SIG-M5 treated with dmso at 0.1 percent for 504 hours (cell line): Measurements from ENCODE around the gene H2BW2.
"Not testable (repeated sequence)": the region's sequence is repeated elsewhere in the genome, so short reads cannot be mapped to it uniquely, and the experiment has no call there.

Experiments used
- DNase-seq: peaks from one replicate; lab custom pipeline; 2025; ENCODE audit not compliant: unreplicated experiment; lab: John Stamatoyannopoulos, UW

Gene H2BW2

DNA sequence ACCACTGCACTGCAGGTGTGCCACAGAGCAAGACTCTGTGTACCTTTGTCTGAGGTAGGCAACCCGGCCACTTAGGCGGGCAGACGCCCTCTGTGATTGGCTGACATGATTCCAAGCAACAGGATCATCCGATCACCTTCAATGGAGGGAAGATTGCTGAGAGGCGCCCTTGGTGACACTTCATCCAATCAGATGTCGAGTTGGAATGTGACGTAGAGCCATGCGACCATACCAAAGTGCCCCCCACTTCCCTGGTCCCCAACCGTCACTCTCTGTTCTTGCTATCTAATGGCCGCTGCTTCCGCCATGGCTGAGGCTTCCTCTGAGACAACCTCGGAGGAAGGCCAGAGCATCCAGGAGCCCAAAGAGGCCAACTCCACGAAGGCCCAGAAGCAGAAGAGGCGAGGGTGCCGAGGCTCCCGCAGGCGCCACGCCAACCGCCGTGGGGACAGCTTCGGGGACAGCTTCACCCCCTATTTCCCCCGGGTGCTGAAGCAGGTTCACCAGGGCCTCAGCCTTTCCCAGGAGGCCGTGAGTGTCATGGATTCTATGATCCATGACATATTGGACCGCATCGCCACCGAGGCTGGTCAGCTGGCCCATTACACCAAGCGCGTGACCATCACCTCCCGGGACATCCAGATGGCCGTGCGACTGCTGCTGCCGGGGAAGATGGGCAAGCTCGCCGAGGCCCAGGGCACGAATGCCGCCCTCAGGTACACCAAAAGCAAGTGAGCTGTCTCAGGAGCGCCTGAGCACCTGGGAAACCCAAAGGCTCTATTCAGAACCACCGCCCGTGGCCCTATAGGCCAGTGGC, at the start of gene H2BW2:
TSS of gene H2BW2 (plus strand) at position 268 of the 817 bp plus-strand sequence. CDS start at position 307, 39 bp downstream.
- no peak for DNase-seq

DNA sequence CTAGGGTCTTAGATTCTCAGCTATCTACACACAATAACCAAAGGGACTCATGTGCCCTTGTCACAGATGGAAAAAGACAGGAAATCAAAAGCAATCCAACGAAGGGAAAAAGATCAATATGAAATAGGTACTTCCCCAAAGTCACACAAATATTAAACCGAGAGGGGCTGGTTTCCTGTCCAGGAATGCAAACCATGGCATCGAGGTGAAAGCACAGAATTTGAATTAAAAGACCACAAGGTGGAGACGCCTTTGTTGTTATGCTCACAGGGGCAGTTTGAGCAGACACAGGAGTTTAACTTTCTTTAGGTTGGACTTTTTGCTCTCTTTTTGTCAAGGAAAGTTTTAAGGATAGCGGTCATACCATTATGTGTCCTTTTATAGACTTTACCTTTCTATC, 40.5 kb upstream of the H2BW2 start:
- no peak for DNase-seq

DNA sequence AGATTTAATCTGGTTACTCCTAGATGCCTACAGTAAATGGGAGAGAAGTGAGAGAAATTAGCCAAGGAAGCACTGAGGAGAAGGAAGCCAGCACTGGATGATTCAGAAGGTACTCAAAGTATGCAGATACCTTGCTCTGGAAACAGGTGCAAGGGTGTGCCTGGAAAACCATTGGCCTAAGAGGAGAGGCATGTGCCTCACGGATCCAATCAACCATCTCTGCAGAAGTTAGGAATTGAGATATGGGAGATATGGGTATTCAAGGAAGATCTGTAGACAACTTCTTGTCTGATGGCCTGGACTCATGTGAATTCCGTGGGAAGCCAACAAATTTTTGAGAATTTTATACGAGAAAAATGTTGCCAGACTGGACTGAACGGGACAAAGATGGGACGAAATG, 30.9 kb upstream of the H2BW2 start:
- no peak for DNase-seq

DNA sequence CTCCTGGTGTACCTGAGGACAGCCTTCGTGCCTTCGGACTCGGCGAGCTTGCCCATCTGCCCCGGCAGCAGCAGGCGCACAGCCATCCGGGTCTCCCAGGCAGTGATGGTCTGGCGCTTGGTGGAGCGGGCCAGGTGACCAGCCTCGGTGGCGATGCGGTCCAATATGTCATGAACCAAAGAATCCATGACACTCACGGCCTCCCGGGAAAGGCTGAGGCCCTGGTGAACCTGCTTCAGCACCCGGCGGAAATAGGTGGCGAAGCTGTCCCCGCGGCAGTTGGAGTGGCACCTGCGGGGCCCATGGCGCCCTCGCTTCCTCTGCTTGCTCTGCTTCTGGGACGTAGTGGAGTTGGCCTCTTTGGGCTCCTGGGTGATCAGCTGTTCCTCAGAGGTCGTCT, 26.6 kb upstream of the H2BW2 start:
- DNase-seq, result no peak

DNA sequence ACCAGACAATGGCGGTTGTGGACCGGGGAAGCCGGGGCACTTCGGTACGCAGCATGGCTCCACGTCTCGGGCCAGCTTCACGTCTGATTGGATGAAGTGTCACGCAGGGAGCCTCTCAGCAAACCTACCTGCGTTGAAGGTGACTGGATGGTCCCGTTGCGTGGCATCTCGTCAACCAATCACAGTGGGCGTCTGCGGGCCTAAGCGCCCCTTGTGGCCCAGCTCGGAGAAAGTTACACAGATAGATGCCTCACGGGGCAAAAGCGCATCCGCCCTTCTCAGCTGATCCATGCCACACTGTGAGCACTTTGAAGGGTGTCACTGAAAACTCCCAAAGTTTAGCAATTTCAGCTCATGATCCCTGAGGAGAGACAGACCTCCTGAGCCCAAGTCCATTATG, 26.1 kb upstream of the H2BW2 start, which contains the start of gene H2BW1:
TSS of gene H2BW1 (minus strand) at position 103 of the 400 bp plus-strand sequence. CDS start 132 bp downstream, outside the sequence.
- no peak for DNase-seq

DNA sequence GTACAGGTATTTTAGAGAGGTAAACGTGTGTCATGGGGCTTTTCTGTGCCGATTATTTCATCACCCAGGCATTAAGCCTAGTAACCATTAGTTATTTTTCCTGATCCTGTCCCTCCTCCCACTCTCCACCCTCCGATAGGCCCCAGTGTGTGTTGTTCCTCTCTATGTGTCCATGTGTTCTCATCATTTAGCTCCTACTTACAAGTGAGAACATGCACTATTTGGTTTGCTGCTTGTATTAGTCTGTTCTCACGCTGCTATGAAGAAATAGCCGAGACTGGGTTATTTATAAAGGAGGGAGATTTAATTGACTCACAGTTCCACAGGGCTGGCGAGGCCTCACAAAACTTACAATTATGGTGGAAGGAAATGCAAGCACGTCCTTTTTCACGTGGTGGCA, 24.2 kb upstream of the H2BW2 start:
- DNase-seq, result not testable (repeated sequence)

DNA sequence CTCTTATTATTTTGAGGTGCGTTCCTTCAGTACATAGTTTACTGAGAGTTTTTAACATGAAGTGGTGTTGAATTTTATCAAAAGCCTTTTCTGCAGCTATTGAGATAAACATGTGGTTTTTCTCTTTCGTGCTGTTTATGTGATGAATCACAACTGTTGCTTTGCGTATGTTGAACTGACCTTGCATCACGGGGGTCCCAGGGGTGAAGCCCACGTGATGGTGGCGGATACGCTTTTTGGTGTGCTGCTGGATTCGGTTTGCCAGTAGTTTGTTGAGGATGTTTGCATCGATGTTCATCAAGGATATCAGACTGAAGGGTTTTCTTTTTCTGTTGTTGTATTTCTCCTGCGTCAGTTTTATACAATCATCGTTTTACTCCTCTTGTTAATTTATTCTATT, 21.6 kb upstream of the H2BW2 start:
- no peak for DNase-seq

DNA sequence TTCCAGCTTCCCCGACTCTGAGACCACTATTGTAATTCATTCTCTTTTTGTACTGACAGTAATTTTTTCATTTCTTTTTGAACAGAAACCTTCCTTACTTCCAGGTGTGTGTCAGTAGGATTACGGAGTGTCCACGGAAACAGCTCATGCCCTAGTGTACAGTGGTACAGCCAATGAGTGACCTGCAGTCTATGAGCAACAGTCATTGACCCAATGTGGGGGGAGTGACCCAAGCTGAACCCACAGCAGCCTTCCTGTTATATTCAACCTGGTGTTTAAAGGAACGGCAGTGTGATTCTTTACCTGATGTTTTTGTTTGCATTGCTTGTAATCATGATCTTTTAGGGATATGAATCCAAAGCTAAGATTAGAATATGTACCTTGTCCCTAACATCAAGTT, 1.2 kb downstream of the H2BW2 start:
- DNase-seq, result no peak

DNA sequence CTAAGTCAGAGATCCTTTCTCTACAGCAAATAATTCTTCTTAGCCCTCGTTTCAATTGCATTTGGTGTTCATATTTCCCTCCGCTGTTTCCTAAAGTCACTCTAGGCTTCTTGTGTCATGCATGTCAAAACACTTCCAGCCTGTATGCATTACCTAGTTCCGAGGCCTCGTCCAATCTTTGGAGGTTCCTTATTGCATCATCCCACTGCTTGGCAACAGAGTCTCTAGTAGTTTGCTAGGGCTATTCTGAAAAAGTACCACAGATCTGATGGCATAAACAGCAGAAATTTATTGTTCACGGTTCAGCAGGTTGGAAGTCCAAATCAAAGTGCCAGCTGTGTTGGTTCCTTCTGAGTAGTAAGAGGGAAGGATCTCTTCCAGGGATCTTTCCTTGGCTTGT, 5.9 kb downstream of the H2BW2 start:
- no peak for DNase-seq

DNA sequence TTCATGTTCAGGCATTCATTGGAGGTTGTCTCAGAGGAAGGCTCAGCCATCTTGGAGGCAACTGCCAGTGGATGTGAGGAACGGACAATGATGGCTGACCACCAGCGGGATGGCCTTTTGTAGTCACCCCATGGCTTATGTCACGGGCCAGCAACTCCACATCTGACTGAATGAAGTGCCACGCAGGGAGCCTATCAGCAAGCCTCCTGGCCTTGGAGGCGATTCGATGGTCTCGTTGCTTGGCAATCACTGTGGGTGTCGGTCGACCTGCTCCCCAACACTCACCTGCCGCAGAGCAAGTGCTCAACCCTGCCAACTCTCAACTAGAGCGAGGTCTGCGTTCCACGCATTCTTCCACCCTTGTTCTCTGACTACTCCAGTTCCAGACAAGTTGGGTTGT, 7.4 kb downstream of the H2BW2 start:
- DNase-seq, result no peak

DNA sequence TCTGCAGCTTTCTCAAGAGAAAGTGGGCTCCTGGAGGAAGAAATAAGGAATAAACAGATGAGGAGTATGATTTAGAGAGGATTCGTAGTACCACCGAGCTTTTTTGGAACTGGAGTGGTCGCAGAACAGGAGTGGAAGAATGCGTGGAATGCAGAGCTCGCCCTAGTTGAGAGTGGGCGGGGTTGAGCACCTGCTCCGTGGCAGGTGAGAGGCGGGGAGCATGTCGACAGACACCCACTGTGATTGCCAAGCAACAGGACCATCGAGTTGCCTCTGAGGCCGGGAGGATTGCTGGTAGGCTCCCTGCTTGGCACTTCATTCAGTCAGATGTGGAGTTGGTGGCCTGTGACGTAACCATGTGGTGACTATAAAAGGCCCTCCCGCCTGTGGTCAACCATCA, 15.2 kb downstream of the H2BW2 start:
- not testable (repeated sequence) for DNase-seq

DNA sequence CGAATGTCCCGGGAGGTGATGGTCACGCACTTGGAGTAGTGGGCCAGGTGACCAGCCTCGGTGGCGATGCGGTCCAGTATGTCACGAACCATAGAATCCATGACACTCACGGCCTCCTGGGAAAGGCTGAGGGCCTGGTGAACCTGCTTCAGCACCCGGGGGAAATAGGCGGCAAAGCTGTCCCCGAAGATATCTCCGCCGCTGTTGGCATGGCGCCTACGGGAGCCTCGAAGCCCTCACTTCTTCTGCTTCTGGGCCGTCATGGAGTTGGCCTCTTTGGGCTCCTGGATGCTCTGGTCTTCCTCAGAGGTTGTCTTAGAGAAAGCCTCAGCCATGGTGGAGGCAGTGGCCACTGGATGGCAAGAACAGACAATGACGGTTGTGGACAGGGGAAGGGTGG, 22.9 kb downstream of the H2BW2 start:
- not testable (repeated sequence) for DNase-seq

DNA sequence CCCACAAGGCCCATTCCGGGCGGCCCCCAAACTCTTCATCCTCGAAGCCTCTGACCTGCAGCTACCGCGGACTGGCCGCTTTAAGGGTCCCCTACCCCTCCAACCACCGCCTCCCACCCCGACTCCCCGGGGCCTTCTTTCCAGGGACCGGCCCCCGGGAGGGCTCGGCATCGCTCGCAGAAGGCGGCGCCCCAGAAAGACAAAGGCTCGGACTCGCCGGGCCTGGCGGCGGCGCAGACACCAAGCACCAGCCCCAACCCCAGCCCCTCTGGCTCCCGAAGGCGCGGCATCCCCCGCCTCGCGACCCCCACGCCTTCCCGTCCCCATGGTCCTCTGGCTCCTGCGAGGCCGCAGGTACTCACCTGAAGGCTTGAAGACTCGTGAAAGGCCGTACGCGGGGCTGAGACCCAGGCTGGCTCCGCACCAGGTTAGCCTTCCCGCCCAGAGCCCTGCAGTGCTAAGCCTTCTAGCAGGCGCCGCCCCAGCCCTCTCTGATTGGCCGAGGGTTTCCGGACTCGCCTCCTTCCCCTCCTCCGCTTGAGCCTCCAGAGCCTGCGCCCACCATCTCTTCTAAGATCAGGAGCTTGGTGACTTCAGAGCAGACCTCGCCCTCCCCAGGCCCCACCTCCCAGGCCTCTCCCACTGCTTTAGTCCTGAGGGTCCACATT, 36.2 kb downstream of the H2BW2 start, which contains the start of gene TMSB15C:
TSS of gene TMSB15C (minus strand) at position 459 of the 668 bp plus-strand sequence.
- DNase-seq, result not testable (repeated sequence)

DNA sequence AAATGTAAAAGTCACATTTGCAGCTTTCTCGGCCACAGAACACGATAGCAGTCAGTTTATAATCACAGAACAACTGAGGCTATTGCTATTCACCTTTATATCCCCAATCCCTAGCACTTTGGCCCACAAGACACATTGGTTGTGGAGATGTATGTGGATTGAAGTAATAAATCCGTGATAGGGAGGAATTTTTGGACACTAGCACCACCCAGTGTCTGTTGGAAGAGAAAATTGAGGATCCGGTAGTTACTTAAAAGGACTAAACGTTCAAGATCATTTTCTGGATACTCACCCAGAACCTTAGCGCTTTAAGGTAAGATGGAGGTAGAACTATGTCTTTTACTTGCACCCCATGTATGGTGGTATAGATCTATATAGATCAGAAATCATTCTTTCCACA, 38.1 kb downstream of the H2BW2 start:
- DNase-seq, result not testable (repeated sequence)

DNA sequence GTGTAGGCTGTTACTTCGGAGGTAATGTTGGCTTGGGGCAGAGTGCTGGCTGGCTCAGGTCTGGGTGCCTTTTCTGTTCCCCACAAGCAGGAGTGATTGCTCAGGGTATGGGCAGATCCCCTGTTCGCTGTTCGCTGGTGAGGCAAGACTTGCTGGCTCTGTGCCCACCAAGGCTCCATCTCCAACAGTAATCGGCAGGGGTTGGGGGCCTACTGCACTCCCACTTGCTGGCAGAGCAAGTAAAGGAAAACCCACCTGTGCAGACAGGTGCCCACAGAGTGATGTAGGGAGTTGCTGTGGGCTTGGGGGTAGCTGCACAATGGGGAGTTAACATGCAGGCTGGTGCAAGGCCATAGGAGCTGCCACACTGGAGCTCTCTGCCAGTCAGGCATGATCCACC, 44.3 kb downstream of the H2BW2 start:
- DNase-seq, result no peak

DNA sequence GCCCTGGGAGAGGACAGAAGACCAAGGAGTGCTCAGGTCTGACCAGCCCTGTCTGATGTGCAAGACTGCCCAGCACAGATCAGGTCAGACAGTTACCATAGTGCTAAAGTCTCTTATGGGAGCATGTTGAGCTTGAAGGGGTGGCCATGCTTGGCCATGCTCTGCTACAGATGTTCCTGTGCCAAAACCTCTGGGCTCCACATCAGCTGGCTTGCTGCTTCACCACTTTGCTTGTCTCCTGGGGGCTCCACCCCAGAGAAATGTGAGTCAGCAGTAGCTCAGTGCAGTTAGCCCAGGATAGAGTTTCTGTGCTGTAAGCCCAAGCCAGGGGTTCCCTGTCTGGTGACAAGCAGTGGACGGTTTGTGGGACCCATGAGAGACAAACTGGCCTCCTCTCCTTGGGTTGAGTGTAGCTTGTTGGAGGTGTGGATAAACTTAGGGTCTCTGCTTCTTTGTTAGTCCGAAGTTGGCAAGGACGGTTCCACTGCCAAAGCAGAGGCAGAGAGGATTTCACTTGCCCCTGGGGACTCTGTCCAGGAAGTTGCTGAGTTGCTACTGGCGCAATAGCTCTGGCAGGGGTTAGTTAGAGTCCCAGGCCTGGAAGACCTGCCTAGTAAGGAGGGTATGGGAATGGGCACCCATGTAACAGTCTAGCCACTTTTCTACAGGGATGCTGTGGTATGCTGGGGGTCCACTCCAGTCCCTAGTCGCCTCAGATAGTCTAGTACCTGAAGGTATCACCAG, 45.0 kb downstream of the H2BW2 start:
- DNase-seq, result no peak

DNA sequence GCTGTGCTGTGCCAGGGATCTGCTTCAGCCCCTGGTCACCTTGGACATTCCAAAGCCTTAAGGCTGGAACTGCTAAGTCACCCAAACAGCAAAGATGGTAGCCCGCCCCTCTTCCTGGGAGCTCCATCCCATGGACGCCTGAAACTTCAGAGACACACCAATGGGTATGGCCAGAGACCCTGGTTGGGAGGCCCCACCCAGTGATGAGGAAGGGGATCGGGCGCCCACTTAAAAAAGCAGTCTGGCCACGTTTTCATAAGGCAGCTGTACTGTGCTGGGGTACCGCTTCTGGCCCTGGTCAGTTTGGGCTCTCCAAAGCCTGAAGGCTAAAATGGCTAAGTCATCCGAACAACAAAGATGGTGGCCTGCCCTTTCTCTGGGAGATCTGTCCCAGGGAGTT, 45.7 kb downstream of the H2BW2 start:
- no peak for DNase-seq

DNA sequence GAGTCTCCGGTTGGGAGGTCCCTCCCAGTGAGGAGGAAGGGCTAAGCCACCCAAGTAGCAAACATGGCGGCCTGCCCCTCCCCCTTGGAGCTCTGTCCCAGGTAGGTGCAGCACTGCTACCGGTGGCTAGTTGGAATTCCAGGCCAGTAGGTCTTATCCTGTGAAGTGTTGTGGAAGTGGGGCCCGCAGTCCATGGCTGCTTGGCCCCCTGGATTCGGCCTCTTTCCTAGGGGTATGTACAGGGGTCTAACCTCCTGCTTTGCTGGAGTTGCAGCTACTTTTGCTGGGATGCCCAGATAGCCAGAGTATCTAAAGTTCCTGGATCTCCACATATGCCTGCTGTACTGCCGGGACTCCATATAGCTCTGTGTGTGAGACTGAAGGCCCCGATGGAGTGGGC, 46.2 kb downstream of the H2BW2 start:
- DNase-seq, result no peak
